HG02943 (cell line): ENCODE data around the gene IL17RD.
"Not testable (repeated sequence)": the region's sequence is repeated elsewhere in the genome, so short reads cannot be mapped to it uniquely, and the experiment has no call there.

Experiments used
- ATAC-seq: cut with Tn5 transposase; IDR thresholded peaks from one replicate; pipeline ENCODE4 v1.9.1; 2021; ENCODE audit warnings: mild to moderate bottlenecking, low read depth, moderate library complexity; ENCODE audit not compliant: unreplicated experiment

Gene IL17RD

DNA sequence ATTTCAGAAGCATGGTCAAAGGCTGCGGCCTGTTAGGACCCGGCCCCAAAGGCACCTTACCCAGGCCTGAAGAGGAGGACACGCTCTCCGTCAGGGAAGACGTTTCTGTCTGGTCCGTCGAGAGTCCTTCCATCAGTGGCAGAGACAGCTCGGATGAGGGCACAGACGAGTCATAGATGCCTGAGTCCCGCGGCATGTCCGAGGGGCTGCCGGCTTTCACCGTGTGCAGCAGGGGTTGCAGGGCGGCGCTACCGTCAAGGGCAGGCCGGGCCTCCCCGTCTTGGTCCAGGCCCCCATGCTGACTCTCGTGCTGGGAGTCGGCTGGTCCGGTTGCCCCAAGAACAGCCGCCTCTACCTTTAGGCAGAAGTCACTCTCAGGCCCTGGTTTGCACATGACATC is 67.6 kb downstream of the IL17RD start:
- no peak for ATAC-seq

DNA sequence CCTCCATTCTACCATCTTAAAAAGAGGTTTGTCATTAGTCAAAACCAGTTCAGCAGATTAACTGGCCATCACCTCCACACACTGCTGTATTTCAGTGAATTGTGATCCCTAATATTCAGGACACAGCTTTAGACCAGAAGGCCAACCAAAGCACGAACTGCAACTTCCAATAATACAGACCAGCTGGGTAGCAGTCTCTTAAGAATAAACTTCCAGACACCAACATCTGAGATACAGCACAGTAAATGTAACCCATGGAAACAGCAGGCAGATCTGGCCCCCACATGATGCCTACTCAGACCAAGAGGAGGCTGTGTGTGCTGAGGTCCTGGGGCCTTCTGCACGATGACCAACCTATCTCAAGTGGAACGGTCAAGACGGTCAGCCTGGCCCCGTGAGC is 69.8 kb downstream of the IL17RD start:
- no peak for ATAC-seq

DNA sequence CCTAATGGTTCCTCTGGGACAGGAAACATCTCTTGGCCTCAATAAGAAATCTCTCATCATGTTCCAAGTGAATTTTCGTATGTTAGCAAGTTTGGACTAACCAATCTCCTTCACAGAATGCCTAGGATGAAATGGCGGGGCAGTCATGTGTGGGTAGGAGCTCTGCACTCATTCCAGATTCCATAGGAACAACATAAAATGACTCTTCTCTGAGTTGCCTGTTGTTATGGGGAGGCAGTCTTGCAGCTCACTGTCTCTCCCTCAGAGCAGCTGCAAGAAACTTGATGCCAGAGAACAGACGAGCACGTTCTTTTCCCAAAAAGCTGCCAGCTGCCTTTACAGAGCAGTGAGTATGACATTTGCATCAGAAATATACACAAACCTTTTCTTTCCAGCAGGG is 70.6 kb downstream of the IL17RD start:
- ATAC-seq: no peak

DNA sequence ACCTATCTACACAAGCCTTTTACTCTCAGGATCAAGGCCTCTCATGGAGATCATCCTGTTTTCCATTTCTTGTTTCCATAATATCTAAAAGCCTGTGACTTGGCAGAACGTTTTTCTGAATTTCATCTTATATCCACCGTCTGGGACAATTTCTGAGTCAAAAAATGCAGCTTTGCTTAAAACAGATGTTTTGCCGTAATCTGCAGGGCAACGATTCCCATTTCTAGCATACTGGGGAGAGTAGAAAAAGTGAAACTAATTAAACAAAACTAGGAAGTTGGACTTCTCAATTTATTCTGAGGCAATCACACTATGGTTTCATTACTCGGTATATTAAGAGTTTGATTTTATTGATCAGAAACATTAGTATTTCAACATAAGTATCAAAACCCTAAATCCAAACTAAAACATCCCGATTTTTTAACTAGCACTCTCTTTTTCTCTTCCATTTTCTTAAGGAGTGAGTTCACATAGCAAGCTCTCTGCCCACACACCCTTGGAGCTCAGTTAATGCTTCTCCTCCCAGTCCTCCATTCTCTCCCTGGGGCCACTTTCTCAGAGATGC is 71.1 kb downstream of the IL17RD start:
- ATAC-seq: no peak

DNA sequence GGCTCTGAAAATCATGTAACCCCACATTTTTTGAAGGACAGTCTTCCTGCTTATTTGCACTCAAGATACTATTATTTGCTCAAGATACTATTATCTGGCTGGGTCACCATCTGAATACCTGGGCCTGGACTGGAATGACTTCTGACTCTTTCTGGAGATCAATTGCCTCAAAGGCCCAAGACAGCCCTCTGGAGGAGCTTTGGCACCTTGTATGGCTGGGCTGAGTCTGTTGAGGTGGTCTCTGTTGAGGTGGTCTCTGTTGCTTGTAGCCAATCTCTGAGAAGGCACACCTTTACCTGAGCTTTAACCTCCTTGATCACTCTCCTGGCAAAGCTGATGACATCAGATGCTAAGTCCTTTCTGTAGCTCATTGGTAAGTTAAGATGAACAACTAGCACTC is 71.7 kb downstream of the IL17RD start:
- ATAC-seq: no peak

DNA sequence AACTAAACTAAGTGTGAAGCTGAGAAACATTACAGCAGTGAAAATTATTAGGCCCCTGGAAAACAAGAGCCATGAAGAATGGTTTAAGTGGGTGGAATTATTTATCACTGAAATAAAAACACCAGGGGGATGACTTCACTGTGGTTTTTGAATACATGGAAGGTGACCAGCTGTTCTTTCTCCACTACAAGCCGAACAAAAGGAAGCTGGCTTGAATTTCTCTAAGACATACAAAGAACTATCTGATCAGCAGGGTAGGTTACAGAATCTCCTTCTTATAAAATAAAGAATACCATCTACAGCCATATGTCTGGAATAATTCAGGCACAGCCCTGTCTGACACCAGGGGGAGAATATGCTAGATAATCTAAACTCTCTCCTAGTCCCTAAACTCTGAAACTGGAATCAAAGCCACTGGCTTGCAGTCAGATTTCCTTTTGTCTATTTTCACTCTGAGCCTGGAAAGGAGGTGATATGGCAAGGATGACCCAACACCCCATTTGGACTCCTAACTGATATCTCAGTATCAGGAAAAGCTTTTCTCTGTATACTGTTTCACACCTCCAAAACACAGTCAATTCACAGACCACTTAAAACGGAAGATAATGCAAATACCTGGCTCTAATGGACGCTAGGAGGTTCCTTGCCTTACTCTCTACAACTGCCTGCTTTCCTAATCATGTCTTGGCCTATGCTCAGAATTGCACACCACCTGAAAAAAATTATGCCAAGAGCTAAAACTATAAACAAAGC is 73.5 kb downstream of the IL17RD start:
- no peak for ATAC-seq

DNA sequence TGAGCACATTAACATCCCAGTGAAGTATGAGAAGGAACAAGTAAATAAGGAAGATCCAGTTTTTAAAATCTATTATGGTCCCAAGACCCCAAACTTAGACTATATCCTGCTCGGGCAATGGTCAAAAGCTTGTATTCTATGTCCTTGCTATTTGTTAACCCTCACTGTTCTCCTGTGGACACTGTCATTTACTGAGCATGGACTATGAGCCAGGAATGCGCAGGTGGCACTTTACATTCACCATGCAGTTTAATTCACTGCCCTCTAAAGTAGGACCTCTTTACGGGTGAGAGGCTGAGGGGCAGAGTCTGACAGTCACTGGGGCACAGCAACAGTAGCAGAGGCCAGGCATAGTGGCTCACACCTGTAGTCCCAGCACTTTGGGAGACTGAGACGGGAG is 76.1 kb downstream of the IL17RD start:
- ATAC-seq: no peak

DNA sequence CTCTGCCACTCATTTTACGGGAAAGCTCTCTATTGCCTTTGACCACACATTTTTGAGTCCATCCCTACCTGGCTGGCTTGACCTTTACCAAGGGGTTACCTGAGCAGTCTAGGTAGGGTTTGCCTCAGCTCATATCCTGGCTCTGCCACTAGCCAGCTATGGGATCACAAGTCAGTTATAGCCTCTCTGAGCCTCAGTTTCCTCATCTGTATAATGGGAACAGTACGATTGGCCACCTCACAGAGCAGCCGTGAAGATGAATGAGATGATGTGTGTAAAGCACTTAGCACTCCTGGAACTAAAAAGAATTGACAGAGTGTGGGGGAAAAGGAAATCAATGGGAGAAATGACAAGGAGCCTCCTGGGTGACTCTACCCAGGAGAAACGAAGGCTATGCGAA is 76.7 kb downstream of the IL17RD start:
- ATAC-seq: no peak

DNA sequence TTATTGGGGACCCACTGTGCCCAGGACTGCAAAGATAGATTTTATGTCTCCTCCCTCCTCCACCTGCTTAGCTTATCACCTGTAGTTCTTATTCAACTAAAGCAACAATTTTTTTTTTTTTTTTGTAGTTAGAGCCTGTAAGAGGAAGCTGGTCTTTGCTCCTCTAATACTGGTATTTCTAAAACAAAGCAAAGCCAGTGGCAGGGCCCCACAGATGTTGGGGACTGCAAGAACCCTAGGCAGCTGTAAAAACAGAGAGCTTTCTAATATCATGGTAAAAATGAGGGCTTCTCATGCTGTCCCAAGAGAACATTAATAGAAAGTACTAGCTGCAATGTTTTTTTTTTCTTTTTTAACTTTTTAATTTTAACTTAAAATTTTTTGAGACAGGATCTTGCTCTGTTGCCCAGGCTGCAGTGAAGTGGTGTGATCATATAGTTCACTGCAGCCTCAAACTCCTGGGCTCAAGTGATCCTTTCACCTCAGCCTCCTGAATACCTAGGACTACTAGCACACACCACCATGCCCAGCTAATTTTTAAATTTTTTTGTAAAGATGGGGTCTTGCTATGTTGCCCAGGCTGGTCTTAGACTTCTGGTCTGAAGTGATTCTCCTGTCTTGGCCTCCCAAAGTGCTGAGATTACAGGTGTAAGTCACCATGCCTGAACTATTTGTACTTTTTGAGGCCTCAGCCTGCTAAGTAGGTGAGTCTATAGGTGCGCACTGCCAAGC is 77.6 kb downstream of the IL17RD start:
- no peak for ATAC-seq

DNA sequence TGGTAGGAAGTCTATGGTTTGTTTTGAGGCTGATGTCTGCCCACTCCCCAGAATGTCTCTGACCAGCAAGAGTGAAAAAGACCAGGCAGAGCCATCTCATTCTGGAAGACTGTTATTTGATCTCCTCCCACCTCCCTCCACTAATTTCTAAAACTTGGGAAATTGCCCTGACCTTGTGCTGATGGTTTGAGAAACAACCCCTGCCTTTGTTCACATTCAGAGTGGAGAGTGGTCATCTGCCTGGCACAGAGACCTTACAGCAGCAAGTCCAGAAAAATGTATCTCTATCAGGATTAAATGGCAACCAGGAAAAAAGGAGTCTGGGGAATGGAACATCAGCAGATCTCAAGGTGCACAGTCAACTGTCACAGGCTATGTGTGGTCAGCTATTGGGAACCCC is 79.0 kb downstream of the IL17RD start:
- no peak for ATAC-seq

DNA sequence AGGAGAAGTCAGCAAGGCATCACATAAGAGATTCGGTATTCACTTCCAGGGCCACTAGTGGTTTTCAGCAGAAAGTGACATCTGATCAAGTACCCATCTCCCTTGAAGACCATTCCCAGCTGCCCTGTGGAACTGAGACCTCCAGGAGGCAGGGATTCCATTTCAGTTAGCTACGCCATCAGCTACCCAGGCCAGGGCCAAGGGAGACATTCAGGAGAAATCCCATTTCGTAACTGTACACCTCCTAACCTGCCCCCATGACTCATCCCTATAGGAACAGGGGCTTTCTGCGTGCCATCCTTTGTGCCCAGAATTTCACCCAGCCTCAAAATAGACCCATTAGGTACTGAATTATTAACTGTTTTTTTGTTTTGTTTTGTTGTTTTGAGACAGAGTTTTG is 79.9 kb downstream of the IL17RD start:
- ATAC-seq: no peak

DNA sequence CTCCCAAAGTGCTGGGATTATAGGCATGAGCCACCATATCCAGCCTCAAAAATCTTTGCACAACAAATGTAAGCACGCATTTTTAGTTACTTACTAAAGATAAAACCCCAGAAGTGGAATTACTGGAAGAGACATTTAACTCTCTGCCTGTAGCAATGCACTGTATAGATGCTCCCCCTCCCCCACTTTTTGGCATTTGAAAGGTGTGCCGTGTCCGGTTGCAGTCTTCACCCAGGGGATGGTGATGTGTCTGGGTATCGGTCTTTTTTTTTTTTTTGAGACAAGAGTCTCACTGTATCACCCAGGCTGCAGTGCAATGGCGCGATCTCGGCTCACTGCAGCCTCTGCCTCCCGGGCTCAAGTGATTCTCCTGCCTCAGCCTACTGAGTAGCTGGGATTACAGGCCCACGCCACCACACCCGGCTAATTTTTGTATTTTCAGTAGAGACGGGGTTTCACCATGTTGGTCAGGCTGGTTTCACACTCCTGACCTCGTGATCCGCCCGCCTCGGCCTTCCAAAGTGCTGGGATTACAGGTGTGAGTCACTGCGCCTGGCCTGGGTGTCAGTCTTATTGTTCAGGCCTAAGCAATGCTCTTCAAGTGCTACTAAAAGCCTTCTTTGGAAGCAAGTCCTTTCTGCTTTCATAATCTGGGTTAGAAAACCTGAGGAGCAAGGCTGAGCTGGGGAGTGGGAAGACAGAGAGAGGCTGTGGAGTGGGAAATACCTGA is 81.7 kb downstream of the IL17RD start:
- not testable (repeated sequence) for ATAC-seq

DNA sequence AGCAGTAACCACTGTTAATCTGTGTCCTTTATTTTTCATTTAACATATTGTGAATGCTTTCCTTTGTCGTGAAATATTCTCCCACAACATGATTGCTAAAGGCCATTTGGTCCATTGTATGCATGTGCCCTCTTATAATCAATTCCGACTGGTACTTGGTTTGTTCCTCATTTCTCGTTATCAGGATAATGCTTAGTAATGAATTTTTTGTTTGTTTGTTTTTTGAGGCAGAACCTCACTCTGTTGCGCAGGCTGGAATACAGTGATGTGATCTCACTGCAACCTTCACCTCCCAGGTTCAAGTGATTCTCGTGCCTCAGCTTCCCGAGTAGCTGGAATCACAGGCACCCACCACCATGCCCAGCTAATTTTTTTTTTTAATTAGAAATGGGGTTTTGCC is 82.7 kb downstream of the IL17RD start:
- ATAC-seq: no peak

DNA sequence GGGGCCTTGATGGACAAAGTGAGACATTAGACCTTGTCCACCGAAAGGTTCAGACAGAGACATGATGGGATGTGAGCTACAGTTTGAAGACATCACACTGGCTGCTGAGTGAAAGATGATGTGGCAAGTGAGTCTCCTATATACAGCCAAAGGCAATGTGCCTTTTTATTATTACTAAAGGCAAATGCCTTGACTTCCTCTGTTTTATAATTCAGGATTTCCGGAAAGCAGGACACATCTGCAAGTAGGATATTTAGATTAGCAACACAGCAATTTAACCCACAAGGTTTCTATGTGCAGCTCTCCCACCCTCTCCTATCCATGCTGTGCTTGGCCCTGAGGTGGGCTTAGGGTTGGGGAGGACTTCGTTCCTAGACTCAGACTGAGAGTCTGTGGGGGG is 84.0 kb downstream of the IL17RD start:
- no peak for ATAC-seq

DNA sequence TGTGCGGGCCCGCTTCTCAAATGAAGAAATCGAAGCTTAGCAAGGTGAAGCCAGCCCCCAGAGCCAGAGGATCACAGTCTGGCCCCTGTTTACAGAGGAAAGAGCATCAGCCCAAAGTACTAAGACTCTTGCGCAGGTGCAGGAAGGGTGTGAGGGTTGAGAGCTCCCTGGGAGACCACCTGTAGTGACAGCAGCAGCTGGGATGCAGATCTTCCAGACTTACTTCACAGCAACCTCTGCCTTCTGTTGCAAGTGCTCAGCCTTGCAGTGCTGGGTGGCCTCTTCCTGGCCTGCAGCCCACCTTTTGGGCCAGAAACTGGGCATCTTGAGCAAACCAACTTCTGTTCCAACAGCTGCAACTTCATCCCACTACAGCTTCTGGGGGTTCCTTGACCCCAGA is 85.0 kb downstream of the IL17RD start:
- no peak for ATAC-seq

DNA sequence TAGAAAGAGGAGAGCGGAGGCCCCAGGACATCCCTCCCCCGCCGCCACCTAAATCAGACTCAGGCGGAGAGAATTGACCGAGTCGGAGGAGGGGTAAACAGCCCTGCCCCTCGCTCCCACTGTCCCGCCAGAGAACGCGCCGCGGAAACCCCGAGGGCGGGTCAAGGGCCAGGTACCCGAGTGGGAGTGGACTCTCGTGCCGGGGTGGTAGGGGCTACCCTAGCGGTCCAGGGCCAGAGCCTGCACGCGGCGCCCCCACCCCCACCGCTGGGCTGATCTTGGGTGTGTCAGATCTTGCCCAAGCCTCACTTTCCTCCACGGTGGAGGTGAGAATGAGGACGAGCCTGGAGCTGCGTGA is 85.7 kb downstream of the IL17RD start:
- no peak for ATAC-seq

DNA sequence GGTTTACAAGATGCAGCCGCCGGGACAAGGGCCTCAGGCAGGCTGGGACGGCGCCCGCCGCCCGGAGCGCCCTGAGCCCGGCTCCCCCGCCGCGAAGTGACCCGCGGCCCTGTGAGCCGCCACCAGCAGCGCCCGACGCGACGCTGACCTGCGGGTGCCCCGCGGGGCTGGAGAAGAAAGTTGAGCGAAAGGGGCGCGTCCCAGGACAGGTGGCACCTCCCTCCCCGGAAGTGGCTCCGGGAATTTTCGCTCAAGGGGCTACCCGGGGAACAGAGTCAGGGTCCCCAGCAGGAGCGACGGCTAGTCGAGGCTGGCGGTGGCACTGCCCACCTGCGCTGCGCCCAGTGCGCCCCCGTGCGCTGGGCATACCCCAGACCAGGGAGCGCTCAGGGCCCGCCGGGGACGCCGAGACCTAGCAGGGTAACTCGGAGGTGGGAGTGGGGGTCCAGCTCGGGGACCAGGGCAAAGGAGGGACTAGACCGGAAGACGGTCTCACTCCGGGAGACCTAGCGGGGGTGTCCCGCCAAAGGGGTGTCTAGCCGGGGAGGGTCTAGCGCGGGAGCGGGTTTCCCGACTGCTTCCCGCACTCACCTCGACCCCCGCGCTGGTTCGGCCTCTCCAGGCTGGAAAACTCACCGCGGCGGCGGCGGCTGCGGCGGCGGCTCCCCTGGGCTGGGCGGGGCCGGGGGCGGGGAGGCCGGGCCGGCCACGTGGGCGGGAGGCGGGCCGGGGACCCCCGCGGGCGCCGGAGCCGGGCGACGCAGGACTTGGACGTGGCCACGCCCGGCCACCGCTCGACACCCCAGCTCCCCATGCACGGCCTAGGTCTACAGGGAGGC is 86.3 kb downstream of the IL17RD start:
- ATAC-seq: no peak

DNA sequence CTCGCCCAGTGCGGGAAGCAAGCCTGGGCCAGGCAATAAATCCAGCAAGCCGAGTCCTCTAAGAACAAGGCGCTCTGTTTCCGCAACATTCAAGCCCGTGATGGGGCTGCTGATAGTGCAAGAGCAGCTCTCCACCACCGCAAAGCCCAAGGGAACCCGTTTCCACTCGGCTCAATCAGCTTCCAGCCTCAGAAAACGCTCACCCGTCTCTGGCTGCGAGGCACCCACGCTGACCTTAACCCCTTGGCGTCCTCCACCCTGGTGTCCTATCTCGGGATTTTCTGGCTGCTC is 86.9 kb downstream of the IL17RD start:
- ATAC-seq: no peak

DNA sequence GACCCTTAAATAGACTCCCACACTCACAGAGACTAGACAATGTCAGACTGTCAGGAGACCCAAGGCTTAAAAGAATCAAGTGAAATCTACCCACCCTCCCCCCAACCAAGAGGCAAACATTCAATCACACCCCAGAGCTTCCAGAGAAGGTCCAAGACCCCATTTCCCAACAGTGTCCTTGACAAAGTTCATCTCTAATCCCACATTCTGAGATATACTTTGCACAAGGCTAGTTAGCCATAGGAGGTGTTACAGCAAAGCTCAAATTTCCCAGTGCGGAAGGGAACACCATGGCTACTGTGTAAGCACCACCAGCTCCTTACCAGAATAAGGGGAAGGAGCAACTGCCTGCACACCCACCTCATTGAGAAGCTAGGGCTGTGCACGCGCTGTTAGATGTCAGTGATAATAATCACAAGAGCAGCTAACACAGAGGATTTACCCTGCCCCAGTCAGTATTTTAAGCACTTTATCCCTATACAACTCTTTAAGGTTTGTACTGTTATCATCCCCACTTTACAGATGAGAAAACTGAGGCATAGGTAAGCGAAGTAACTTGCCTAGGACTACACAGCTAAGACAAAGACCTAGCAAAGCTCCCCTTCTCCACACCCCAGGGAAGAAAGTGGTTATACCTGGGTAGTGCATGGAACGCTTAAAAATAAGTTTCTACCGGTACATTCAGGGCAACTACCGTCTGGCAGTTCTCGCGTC is 87.4 kb downstream of the IL17RD start:
- ATAC-seq: no peak

DNA sequence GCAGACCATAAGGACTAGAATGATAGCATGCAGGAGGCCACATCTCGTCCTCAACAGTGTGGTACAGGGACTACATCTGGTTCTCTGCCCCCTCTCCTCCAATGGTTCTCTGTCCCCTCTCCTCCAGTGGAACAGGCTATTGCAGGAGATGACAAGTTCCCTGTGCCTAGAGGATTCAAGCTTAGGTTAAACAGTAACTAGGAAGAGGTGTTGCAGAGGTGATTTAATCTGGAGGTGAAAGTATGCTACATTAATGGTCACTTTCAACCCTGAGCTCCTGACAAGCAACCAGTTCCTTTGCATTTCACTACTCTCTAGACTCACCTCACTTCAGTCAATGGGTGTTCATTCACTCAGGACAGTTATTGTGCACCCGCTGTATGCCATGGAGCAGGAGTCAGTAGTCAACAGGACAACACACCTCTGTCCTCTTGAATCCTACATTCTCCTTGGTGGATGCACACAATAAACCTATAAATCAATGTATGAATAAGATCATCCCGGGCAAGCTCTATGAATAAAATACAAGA is 88.7 kb downstream of the IL17RD start:
- no peak for ATAC-seq
